Renal cortex interstitium (tissue), 15 donors: ENCODE measurements around the gene DCLK3. TPM values are rescaled to one million over a fixed set of nuclear protein-coding genes. Genes with fewer than 3 reads are reported as not detected.

Experiments used
- DNase-seq, 11 donors: peaks; one replicate each; pipeline ENCODE4 v3.0.0-alpha.2; 2013; ENCODE audit warnings: low read depth in 9 of 11, low spot score in 4 of 11; ENCODE audit errors: extremely low read depth in 1 of 11
- long read RNA-seq, 16 experiments: transcript quantifications; one replicate each; lab custom pipeline, GENCODE V29; 2026
- polyA plus RNA-seq, 3 donors: library from polyadenylated mRNA; unstranded; fragments of 120-200 nt; gene quantifications; one replicate each; pipeline ENCODE4 v1.2.1, GENCODE V29; 2013; ENCODE audit not compliant: insufficient read length in 3 of 3

DCLK3 gene
- polyA plus RNA-seq: 1 to 10 TPM in 2 of 3 donors, under 1 TPM in 1; 0.99 to 1.5 (median 1.3) TPM
- long read RNA-seq, donor 1: 0 reads
- long read RNA-seq, donor 2: 0 reads
- long read RNA-seq, donor 3: 0 reads
- long read RNA-seq, donor 4: 0 reads
- long read RNA-seq, donor 5: 0 reads
- long read RNA-seq, donor 6: 0 reads
- long read RNA-seq, donor 7: 0 reads
- long read RNA-seq, donor 8, full-length matches to known transcripts: 1 of 1 reads
- long read RNA-seq, donor 8, partial matches to known transcripts: 0 of 1 reads
- long read RNA-seq, donor 8, other reads (novel, unspliced or antisense): 0 of 1 reads
- long read RNA-seq, donor 9: 0 reads
- long read RNA-seq, donor 10: 0 reads
- long read RNA-seq, donor 11: 0 reads
- long read RNA-seq, donor 12: 0 reads
- long read RNA-seq, donor 13: 0 reads
- long read RNA-seq, donor 14: 0 reads
- long read RNA-seq, donor 15: 0 reads
- long read RNA-seq, donor 16: 0 reads

GRCh38 chr3:36763850-36764703, at the start of gene DCLK3:
Gene DCLK3 (minus strand): TSS chr3:36764553. CDS start chr3:36764263, 290 bp downstream.
- peak in 5 of 11 donors; percentile 12 to 19 (median 18) for DNase-seq

GRCh38 chr3:36813305-36813704, 49.0 kb upstream of the DCLK3 start:
- no peak for DNase-seq

- DNase-seq: no peak
These were observed 47.9 kb upstream of the DCLK3 start for GRCh38 chr3:36812240-36812639.

GRCh38 chr3:36811768-36812167, 47.4 kb upstream of the DCLK3 start:
- no peak for DNase-seq

- DNase-seq: peak in 4 of 11 donors; percentile 3 to 12 (median 6)
These were observed 40.1 kb upstream of the DCLK3 start for GRCh38 chr3:36804295-36805055.

GRCh38 chr3:36803091-36803791, 38.9 kb upstream of the DCLK3 start:
- no peak for DNase-seq

GRCh38 chr3:36800533-36801116, 36.3 kb upstream of the DCLK3 start:
- DNase-seq: no peak

GRCh38 chr3:36796881-36797280, 32.5 kb upstream of the DCLK3 start:
- no peak for DNase-seq

GRCh38 chr3:36796161-36796560, 31.8 kb upstream of the DCLK3 start:
- DNase-seq: no peak

GRCh38 chr3:36795622-36796021, 31.3 kb upstream of the DCLK3 start:
- no peak for DNase-seq

- DNase-seq: peak in 3 of 11 donors; percentile 6 to 12 (median 7)
These were observed 28.0 kb upstream of the DCLK3 start for GRCh38 chr3:36792342-36792741.

- DNase-seq: no peak
These were observed 26.4 kb upstream of the DCLK3 start for GRCh38 chr3:36790765-36791164.

- no peak for DNase-seq
These were observed 22.9 kb upstream of the DCLK3 start for GRCh38 chr3:36786921-36787890.

- DNase-seq: no peak
These were observed 19.8 kb upstream of the DCLK3 start for GRCh38 chr3:36784138-36784635.

GRCh38 chr3:36777424-36778218, 13.3 kb upstream of the DCLK3 start:
- DNase-seq: no peak

GRCh38 chr3:36776436-36776835, 12.1 kb upstream of the DCLK3 start:
- DNase-seq: no peak
